HG03060 (cell line): ENCODE measurements around the gene GPC5.
"Not testable (repeated sequence)": the region's sequence is repeated elsewhere in the genome, so short reads cannot be mapped to it uniquely, and the experiment has no call there.

Experiments
- ATAC-seq: cut with Tn5 transposase; IDR thresholded peaks from one replicate; pipeline ENCODE4 v1.9.1; 2021; ENCODE audit warnings: low read depth, moderate number of reproducible peaks; ENCODE audit not compliant: unreplicated experiment

The GPC5 gene

DNA sequence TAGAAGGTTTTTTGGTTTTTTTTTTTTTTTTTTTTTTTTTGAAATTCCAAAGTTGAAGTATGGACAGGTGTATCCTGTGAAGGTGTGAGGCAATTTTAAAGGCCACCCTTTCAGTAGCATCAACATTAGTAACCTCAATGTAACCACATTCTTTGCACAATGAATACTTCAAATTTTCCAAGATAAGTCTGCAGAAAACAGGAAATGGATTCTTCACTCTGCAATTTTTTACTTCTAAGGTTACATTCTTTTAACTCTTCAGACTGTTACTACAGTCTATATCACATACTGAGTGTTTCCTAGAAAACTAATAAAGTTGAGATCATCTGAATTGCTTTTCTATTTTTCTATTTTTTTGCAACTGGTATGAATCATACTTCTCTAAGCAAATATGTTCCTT, 1259.1 kb downstream of the GPC5 start:
- no peak for ATAC-seq

DNA sequence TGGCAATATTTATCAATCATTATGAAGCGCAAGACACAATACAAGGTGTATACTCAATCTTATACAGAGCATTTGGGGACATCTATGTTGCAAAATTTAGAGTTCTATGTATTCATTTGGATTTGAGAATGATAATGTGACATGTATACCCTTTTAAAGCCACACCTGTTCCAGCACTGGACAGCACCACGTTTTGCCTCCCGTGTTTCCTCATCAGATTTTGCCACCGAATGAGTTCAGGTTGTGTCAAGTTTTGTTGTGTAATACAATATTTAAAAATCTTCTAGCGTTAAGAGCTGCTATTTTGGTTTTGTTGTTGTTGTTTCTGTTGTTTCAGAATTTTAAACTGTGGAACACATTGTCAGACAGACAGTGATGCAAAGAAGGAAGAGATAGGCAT, 1259.9 kb downstream of the GPC5 start:
- ATAC-seq: no peak

DNA sequence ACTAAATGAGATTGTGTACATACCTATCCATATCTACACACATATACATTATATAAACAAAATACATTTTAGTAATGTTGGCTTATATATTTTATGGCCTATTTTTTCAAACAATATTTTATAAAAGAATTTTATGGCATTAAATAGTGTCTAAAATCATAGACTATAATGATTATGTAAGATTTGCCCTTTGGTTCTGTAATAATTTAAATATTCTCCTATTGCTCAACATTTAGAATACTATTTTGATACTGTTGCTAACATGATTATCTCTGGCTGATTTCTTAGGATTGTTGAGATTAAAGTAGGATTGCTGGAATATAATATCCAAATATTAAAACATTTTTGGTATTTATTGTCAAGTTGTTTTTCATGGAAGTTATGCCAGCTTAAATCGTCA, 1263.0 kb downstream of the GPC5 start:
- no peak for ATAC-seq

DNA sequence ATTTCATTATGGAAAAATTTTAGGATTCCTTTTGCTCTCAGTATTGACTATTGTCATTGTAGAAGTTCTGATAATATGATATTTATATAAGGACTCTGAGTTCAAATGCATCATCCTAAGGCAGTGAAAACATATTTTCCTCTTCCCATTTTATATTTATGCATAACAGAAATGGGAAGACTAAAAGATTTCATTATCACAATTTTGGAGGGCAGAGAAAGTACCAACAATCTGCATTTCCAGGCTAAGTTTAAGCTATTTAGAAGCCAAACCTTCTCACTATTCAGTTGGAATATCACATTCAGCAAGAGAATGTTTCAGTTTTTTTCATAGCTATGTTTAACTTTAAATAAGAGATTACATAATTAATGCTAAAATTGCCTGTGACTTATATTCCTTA, 1269.7 kb downstream of the GPC5 start:
- ATAC-seq: no peak

DNA sequence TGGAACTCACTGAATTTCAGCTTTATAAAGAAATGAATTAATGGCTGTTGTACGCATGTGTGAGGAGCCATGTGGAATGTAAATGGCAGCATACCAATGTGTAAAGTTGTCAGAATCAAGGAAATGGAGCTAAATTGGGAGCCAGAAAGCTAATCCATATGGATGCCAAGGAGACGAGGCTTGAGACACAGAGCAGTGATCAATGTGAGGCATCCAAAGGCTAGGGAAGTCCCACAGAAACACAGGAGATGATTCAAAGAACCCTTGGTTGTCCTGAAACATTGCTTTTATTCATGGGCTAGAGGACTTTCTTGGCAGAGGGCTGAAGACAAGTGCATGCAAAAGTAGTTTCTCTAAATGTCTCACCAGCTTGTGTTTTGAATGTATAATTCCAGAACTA, 1271.7 kb downstream of the GPC5 start:
- no peak for ATAC-seq

DNA sequence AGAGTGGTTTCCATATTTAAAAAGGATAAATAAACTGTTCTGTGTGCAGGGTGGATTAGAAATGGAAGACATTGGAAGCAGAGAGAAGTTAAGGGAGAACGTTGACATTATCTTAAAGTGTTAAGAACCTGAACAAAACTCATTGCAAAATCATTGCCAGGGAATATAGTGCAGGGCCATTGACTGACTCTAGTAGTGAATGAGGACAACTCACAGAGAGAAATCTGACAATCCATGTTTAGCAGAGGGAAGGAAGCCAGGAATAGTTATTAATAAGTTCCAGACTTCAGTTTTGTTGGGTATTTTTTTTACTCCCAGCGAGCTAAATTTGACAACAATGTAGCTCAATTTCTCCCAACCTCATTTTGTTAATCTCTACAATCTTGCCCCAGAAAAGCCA, 1273.4 kb downstream of the GPC5 start:
- ATAC-seq: no peak

DNA sequence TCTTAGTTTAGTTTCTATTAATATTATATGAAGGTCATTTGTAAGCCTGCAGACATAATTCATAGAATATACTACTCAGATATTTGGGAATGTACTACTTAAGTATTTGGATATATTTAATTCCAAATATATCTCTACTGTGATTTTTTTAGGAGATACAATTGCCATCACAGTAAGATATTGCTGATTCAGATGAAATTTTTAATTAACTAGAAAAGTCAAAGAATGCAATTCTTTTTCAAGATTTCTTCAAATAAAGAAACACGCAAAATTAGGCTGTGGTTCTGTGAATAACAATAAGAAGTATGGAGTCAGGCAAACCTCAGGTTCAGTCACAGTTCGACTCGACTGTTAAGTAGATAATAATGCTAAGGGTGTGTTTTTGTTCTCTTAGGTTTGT, 1277.8 kb downstream of the GPC5 start:
- no peak for ATAC-seq

DNA sequence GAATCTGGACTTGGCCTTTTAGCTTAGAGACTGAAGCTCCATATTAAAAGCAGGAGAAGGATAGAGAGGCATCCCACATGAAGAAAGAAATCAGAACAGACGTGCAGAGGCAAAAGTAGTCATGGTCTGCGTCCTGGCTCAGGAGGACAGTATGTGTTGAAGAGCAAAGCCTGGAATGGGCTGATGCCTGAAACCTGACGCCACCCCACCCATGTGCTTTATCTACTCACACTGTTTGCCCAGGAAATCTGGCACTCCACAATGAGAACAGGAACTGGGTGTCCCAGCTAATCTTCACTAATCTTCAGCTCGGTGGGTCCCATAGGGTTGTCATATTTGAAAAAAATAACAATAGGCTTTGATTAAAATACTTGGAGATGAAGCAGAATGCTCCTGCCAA, 1279.2 kb downstream of the GPC5 start:
- no peak for ATAC-seq

DNA sequence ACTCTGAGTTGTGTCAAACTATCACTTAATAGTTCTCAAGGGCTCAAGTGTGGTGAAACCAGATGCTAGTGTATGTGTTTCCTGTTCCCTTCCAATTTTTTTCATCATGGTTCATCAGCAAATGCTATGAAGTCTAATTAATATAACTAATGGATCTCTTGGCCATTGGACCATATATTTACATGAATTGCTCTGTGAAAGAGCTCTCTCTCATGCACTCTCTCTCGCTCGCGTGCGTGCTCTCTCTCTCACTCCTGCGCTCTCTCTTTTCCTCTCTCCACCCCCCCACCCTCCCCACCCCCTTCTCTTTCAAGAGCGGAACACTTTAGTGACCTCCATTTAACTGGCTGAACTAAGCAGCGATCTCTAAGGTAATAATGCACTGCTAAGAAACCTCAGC, 1281.2 kb downstream of the GPC5 start:
- ATAC-seq: no peak

DNA sequence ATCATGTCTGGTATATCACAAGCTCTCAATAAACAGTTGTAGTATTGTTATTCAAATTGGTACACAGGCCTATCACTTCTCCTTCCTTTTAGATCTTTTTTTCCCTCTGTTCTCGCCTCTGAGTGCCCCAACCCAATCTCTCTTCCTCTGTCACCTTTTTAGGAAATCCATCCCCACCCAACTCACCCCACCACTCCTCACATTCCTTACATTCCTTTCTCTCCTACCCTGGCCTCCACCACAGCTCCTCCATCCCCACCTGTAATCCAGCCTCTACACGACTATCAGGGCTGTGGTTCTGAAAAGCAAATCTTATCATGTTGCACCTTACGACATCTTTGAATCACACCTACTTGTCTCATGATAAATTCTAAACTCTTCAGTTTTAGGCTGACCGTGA, 1282.8 kb downstream of the GPC5 start:
- ATAC-seq: no peak

DNA sequence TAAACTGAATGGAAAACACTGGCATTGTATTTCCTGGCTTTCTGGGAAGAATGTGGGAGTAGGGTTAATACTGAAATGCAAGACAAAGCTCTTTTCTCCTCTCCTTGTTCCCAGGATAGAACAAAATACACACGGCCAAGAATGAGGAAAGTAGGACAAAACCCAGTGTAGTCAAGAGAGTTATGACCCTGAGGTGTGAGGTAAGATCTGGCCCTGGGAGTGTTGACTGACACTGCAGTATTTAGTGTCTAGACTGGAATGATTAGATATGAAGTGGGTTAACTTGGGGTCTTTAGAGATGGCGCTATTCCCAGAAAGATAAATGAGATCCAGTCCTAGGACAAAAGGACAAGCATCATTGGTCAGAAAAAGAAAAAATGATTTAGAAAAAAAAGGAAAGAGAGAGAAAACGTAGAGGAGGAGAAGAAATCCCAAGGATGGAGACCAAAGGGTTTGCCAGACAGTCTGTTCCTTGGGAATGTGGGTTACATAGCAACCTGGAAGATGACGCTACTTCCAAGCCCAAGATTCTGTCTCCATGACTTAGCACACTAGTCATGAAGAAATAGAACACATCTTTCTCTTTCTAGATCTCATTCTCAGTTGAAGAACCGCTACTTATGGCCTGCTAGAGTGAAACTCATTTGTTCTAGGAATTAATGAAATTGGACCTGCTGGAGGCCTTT, 1284.6 kb downstream of the GPC5 start:
- no peak for ATAC-seq

DNA sequence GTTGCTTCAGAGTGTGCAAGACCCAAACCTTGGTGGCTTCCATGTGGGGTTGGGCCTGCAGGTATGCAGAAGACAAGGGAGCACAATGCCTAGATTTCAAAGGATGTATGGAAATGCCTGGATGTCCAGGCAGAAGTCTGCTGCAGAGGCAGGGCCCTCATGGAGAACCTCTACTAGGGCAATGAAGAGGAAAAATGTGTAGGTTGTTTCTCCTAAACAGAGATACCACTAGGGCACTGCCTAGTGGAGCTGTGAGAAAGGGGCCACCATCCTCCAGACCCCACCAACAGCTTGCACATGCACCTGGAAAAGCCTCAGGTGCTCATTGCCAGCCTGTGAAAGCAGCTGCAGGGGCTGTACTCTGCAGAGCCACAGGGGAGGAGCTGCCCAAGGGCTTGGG, 1295.6 kb downstream of the GPC5 start:
- no peak for ATAC-seq

DNA sequence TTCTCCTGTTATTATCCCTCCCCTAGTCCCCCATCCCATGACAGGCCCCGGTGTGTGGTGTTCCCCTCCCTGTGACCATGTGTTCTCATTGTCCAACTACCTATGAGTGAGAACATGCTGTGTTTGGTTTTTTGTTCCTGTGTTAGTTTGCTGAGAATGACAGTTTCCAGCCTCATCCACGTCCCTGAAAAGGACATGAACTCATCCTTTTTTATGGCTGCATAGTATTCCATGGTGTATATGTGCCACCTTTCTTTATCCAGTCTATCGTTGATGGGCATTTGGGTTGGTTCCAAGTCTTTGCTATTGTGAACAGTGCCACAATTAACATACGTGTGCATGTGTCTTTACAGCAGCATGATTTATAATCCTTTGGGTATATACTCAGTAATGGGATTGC, 1297.4 kb downstream of the GPC5 start:
- ATAC-seq: not testable (repeated sequence)

DNA sequence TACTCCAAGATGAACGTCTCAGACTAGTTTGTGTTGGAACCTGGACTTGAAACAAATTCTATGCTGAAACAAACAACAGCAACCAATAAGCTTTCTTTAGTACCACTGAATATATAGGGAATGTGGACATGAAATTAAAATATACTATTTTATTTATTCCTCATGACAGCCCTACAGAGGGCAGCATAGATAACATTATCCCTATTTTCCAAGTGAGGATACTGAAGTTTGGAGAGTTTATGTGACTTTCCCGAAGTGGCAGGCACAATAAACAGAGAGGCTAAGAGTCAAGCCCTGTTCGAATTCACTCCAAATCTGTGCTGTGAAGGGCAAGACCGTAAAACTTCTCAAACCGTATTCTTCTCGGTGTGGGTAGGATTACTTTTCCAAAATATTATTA, 1318.3 kb downstream of the GPC5 start:
- ATAC-seq: no peak

DNA sequence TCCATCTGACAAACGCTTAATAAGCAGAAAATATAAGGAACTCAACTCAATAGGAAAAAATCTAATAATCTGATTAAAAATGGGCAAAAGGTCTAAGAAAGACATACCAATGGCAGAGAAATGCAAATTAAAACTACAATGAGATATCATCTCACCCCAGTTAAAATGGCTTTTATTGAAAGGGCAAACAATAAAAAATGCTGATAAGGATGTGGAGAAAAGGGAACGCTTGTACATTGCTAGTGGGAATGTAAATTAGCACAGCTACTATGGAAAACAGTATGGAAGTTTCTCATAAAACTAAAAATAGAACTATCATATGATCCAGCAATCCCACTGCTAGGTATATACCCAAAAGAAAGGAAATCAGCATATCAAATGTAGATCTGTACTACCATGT, 1319.4 kb downstream of the GPC5 start:
- no peak for ATAC-seq

DNA sequence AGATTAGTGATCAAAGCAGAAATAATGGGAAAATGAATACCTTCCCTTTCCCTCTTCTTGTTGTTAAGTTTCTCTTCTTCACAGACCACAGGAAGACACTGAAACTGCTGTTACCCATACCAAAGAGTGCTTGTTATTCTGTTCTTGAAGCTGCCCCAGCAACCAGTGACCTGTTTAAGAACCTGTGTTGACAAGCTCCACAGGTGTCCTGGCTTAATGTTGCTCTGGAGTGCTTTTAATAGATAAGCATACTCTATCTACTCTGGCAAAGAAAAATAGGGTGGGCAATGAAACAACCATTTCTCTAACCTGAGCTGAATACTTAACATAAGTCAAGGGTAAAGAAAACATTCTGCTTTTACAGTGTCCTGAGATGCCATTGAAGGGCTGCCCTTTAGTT, 1321.4 kb downstream of the GPC5 start:
- ATAC-seq: no peak

DNA sequence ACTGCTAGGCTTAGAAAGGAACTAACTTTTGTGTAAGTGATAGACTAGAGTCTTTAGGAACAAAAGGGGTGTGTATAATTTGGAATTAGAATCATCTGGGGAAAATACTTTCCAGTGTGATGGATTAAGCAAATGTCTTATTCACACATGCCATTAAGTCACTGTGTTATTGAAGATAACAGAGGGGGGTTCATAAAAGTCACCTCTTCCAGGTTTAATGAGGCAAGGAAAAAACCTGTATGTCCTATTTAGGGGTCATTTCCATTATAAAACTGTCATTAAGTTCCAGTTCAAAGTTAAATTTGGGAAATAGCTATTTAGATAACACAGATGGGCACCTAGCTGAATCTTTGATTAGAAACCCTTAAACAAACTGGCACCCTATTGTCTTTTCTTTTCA, 1323.2 kb downstream of the GPC5 start:
- no peak for ATAC-seq

DNA sequence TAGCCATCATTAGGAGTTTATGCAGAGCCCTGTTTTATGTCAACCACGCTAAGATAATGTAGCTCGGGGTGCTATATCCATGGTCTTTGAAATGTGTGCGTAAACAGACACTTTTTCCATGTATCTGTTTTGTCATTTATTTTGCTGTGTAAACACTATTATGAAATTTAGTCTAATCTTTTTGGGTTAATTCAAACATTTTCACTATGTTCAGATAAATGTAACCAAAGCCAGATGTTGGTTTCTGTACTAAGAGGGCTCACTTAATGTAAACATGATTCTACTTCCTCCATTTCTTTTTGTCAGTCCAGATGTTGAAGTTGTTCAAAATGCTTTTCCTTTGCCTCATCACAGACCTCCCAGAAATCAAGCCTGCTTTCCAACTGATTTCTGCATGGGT, 1328.7 kb downstream of the GPC5 start:
- no peak for ATAC-seq

DNA sequence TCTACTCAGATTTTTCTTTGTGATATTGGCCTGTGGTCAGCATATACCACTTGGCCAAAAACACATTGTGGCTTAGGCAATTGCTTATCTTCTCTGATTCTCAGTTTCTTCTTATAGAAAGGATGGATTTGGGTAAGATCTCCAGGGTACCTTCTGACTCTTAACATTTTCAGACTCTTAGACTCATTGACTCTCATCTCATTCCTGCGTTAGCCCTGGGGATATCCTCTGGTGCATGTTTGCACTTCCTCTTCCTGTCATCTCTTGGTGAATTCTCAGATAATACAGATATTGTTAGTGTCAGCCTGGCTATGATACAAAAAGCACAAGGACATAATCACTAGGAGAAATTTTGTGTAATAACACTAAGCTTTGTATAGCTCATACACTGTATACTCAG, 1335.6 kb downstream of the GPC5 start:
- ATAC-seq: no peak

DNA sequence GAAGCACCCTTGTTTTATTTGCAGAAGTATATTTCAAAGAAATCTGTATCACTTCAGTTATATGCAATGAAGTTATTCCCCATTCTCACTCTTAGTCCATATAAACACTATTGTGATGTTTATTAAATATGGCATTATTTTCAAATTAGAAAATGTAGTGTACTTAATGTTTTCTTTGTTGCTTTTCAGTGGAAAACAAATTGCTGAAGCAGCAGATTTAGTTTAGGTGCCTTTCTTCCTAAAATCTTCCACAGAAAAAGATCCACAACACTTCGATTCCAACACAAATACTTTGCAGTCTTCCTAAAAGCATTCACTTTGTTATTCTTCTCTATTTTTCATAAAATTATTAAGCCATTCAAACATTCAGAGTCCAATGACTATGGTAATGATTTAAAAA, 1336.1 kb downstream of the GPC5 start:
- no peak for ATAC-seq

DNA sequence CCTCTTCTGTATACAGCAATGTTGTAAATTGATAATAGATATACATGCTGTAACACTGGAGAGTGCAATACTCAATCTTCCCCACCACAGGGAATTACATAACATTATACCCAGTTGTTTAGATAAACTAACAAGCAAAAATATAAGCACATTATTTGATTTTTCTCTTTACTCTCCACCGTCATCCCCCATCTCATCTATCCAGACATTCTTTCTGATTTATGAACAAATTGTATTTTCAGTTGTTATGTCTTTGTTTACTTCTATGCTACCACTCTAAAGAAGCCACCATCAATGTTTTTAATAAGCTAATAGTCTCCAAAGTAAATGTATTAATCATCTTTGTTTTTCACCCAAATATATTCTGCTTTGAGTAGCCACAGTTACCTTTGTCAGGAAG, 1337.5 kb downstream of the GPC5 start:
- ATAC-seq: no peak

DNA sequence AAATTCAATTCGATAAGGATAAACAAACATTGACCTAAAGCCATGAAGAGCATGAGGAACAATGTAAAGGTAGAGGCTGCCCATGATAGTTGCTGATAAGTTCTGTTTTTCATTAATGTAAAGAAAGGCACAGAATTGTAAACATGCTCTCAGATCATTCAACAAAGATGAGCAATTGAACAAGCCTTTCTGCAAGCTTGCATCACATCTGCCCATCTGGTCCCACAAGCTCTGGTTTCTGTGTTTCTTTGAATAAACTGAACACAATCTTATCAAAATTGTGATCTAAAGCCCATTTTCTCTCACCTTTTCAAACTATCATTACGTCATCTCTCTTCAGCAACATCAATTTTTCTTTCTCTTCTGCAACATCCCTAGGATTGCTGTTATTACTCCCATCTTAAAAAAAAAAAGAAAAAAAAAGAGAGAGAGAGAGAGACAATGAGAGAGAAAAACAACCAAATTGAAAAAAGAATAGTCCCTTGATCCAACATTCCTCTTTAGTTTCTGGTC, 1340.9 kb downstream of the GPC5 start:
- no peak for ATAC-seq

DNA sequence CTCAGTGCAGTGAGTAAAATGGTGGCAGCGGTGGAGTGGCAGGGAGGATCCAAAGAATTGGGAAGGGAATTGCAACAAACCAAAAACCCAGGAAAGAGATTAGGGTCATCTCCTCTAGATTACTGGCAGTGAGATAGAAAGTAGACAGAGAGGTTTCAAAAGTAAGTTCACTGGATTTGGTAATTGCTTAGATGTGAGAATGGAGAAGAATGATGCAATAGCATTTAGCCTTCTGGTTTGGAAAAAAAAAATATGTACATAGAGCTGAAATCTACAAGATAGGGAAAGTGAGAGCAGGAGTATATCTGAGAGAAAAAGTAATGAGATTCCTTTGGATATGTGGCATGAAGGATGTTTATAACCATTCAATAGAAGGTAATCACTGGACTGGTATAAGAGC, 1345.6 kb downstream of the GPC5 start:
- no peak for ATAC-seq
